Peyer's patch (tissue), 4 donors: ENCODE measurements around the gene ERGIC3.

Source experiments
- POLR2A ChIP-seq, 2 donors: fragments of 450-650 bp; IDR thresholded peaks; one replicate each; pipeline ENCODE4 v1.5.1; 2017; ENCODE audit warnings: antibody characterized with exemption in 2 of 2, mild to moderate bottlenecking in 2 of 2, moderate library complexity in 2 of 2
- TF ChIP-seq, protein P1 (sequence below), 6 experiments: fragments of 450-650 bp in 4 of 6; fragments of 200-600 bp in 2 of 6; sonication (generic) in 1 of 6; IDR thresholded peaks; one replicate each; pipeline ENCODE4 v1.5.1; 2017 to 2019; ENCODE audit warnings: antibody characterized with exemption in 6 of 6, mild to moderate bottlenecking in 3 of 6, moderate library complexity in 1 of 6

- TF ChIP-seq, protein P1, sequence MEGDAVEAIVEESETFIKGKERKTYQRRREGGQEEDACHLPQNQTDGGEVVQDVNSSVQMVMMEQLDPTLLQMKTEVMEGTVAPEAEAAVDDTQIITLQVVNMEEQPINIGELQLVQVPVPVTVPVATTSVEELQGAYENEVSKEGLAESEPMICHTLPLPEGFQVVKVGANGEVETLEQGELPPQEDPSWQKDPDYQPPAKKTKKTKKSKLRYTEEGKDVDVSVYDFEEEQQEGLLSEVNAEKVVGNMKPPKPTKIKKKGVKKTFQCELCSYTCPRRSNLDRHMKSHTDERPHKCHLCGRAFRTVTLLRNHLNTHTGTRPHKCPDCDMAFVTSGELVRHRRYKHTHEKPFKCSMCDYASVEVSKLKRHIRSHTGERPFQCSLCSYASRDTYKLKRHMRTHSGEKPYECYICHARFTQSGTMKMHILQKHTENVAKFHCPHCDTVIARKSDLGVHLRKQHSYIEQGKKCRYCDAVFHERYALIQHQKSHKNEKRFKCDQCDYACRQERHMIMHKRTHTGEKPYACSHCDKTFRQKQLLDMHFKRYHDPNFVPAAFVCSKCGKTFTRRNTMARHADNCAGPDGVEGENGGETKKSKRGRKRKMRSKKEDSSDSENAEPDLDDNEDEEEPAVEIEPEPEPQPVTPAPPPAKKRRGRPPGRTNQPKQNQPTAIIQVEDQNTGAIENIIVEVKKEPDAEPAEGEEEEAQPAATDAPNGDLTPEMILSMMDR (IDR thresholded peaks at IDR 0.05) = no peak
- no peak for TF ChIP-seq POLR2A (IDR thresholded peaks at IDR 0.05)
Measured at GRCh38 chr20:35510951-35511735, 30.7 kb upstream of the ERGIC3 start.
